ENCODE data around the gene BIK. TPM values are rescaled to one million over a fixed set of nuclear protein-coding genes. Genes with fewer than 3 reads are reported as not detected.
"Not testable (repeated sequence)": the region's sequence is repeated elsewhere in the genome, so short reads cannot be mapped to it uniquely, and the experiment has no call there.

BIK gene
- total RNA-seq, 1 donor: 0.86 TPM

- no peak overlapping the region for H3K4me3 ChIP-seq (ENCODE audit: low read depth, low read length)
- DNase-seq (ENCODE audit: low read depth): no peak
- TF ChIP-seq CTCF (IDR thresholded peaks at IDR 0.05; ENCODE audit: insufficient read depth, low read depth, low read length): no peak
Measured at GRCh38 chr22:43134553-43134952, 24.0 kb downstream of the BIK start.

- no peak for DNase-seq (ENCODE audit: low read depth)
- TF ChIP-seq CTCF (IDR thresholded peaks at IDR 0.05; ENCODE audit: insufficient read depth, low read depth, low read length): no peak
- no peak overlapping the region for H3K4me3 ChIP-seq (ENCODE audit: low read depth, low read length)
Measured at GRCh38 chr22:43135565-43135964, 25.0 kb downstream of the BIK start.

GRCh38 chr22:43136255-43136654 is 25.7 kb downstream of the BIK start:
- peak; percentile 34 for DNase-seq (ENCODE audit: low read depth)

DNA sequence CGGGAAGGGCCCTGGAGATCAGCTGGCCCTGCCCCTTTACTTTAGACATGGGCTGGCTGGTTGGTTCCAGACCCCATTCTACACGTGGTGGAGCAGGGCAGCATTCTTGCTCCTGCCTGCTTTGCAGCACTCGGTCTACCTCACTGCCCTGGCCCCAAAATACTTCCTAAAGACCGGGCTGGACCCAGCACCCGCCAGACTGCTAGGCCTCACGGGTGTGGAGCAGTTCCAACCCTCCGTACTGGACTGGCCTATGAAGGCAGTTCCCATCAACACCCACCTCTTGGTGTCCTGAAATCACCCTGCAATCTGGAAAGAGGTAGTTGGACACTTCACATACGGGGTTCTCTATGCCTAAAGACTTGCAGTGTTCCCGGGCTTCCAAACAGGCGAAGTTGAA is 26.3 kb downstream of the BIK start:
- DNase-seq (ENCODE audit: low read depth): no peak
- H3K4me3 ChIP-seq (ENCODE audit: low read depth, low read length): no peak overlapping the region
- TF ChIP-seq CTCF (IDR thresholded peaks at IDR 0.05; ENCODE audit: insufficient read depth, low read depth, low read length): no peak

More at GRCh38 chr22:43136255-43136654, 25.7 kb downstream of the BIK start:
- no peak overlapping the region for H3K4me3 ChIP-seq (ENCODE audit: low read depth, low read length)
- TF ChIP-seq CTCF (IDR thresholded peaks at IDR 0.05; ENCODE audit: insufficient read depth, low read depth, low read length): peak; percentile 74

DNA sequence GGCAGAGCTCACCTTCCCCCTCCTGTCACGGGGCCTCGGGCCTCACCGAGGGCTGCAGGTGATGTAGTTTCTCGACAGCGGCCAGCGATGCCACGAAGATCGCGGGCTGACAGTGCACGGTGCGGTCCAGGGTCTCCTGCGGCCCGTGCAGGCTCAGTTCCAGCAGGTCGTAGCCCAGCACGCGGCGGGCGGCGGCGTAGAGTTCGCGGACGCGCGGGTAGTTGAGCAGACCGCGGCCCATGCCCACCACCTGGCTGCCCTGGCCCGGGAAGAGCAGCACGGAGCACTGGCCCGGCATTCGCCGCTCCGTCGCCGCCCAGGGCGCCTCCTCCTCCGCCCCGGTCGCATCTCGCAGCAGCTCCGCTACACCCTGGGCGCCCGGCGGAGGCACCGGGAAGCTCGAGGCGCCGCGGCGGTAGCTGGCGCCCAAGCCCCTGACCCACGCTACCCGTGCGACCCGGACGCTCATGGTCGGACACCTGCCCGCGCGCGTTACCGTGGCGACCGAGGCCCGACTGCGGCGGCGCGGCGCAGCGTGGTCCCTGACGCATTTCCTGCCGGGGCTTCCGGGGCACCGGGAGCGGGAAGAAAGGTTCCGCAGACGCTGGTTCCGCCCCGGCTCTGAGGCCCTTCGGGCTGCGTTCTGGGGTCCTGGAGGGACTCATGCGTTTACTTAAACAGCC is 32.5 kb downstream of the BIK start, which contains the start of gene MCAT:
MCAT (minus strand) TSS at position 519 of the 683 bp plus-strand sequence; CDS start at position 469, 50 bp downstream.
- peak within 1 kb of the TSS; percentile 83 for H3K4me3 ChIP-seq (ENCODE audit: low read depth, low read length)
- DNase-seq (ENCODE audit: low read depth): peak; percentile 66
- no peak for TF ChIP-seq CTCF (IDR thresholded peaks at IDR 0.05; ENCODE audit: insufficient read depth, low read depth, low read length)

GRCh38 chr22:43144949-43145348 is 34.4 kb downstream of the BIK start:
- no peak for DNase-seq (ENCODE audit: low read depth)
- H3K4me3 ChIP-seq (ENCODE audit: low read depth, low read length): no peak overlapping the region
- no peak for TF ChIP-seq CTCF (IDR thresholded peaks at IDR 0.05; ENCODE audit: insufficient read depth, low read depth, low read length)

GRCh38 chr22:43145371-43145770 is 34.8 kb downstream of the BIK start:
- not testable (repeated sequence) for DNase-seq (ENCODE audit: low read depth); H3K4me3 ChIP-seq (ENCODE audit: low read depth, low read length)

DNA sequence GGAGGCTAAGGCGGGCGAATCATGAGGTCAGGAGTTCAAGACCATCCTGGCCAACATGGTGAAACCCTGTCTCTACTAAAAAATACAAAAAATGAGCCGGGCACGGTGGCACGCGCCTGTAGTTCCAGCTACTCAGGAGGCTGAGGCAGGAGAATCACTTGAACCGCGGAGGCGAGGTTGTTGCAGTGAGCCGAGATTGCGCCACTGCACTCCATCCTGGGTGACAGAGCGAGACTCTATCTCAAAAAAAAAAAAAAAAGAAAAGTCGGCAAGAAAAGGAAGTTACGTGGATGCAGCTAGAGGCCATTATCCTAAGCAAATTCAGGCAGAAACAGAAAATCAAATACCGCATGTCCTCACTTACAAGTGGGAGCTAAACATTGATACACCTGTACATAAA is 35.8 kb downstream of the BIK start:
- DNase-seq (ENCODE audit: low read depth); H3K4me3 ChIP-seq (ENCODE audit: low read depth, low read length): not testable (repeated sequence)
